HS-5 (cell line): Measurements from ENCODE around the gene PPP2R5D.
A peak's percentile ranks its signal among the peaks of the same experiment; 100 is the strongest.
"Not testable (repeated sequence)": the region's sequence is repeated elsewhere in the genome, so short reads cannot be mapped to it uniquely, and the experiment has no call there.

Experiments used
- DNase-seq: peaks from one replicate; pipeline ENCODE4 v3.0.0-alpha.2; 2012; ENCODE audit warnings: low read depth

PPP2R5D gene

GRCh38 chr6:42984001-42984923, at the start of gene PPP2R5D:
TSS of gene PPP2R5D (plus strand) at chr6:42984570. CDS start at chr6:42984678, 108 bp downstream.
- peak; percentile 96 for DNase-seq

- no peak for DNase-seq
Measured at GRCh38 chr6:42935322-42935721, 49.0 kb upstream of the PPP2R5D start.

- DNase-seq: no peak
Measured at GRCh38 chr6:42936398-42936797, 48.0 kb upstream of the PPP2R5D start.

GRCh38 chr6:42937548-42938427, 46.6 kb upstream of the PPP2R5D start:
- no peak for DNase-seq

- no peak for DNase-seq
Measured at GRCh38 chr6:42938428-42938796, 46.0 kb upstream of the PPP2R5D start.

- DNase-seq: no peak
Measured at GRCh38 chr6:42938987-42939809, 45.2 kb upstream of the PPP2R5D start.

- no peak for DNase-seq
Measured at GRCh38 chr6:42939810-42940167, 44.6 kb upstream of the PPP2R5D start.

GRCh38 chr6:42940493-42941045, 43.8 kb upstream of the PPP2R5D start:
- DNase-seq: no peak

GRCh38 chr6:42941356-42941755, 43.0 kb upstream of the PPP2R5D start:
- not testable (repeated sequence) for DNase-seq

GRCh38 chr6:42942444-42942843, 41.9 kb upstream of the PPP2R5D start:
- DNase-seq: no peak

GRCh38 chr6:42947950-42948349, 36.4 kb upstream of the PPP2R5D start:
- DNase-seq: no peak

- no peak for DNase-seq
Measured at GRCh38 chr6:42952389-42952788, 32.0 kb upstream of the PPP2R5D start.

- not testable (repeated sequence) for DNase-seq
Measured at GRCh38 chr6:42954405-42954804, 30.0 kb upstream of the PPP2R5D start.

GRCh38 chr6:42958125-42958524, 26.2 kb upstream of the PPP2R5D start:
- no peak for DNase-seq

GRCh38 chr6:42959917-42960242, 24.5 kb upstream of the PPP2R5D start:
- no peak for DNase-seq

GRCh38 chr6:42960243-42961019, 23.9 kb upstream of the PPP2R5D start, which contains the start of gene GNMT:
TSS of gene GNMT (plus strand) at chr6:42960754. CDS start at chr6:42960768, 14 bp downstream.
- DNase-seq: no peak

GRCh38 chr6:42961020-42961470, 23.3 kb upstream of the PPP2R5D start:
- DNase-seq: no peak

- DNase-seq: no peak
Measured at GRCh38 chr6:42962096-42962495, 22.3 kb upstream of the PPP2R5D start.

- DNase-seq: no peak
Measured at GRCh38 chr6:42962502-42963178, 21.7 kb upstream of the PPP2R5D start.

GRCh38 chr6:42963179-42963854, 21.1 kb upstream of the PPP2R5D start:
- DNase-seq: no peak
